ENCODE results near the gene GNAT2. TPM values are rescaled to one million over a fixed set of nuclear protein-coding genes. Genes with fewer than 3 reads are reported as not detected.

GNAT2 gene
- total RNA-seq, 1 experiment from 2014 or later: 0.20 TPM

- Histone ChIP-seq H4K8ac (replicated peaks; ENCODE audit: insufficient read length, low read depth, low read length) (no peak overlapping the region), H3K27ac (ENCODE audit: insufficient read length, low read depth, low read length) (no peak overlapping the region), H4K20me1 (ENCODE audit: control insufficient read depth, insufficient read depth, insufficient read length) (no peaks in the 10 kb centered on the region), H3T11ph (ENCODE audit: low read length) (no peak overlapping the region), H3K18ac (ENCODE audit: insufficient read length, low read depth, low read length) (no peak overlapping the region), H3K4ac (ENCODE audit: low read depth, low read length) (no peak overlapping the region), H2AK5ac (ENCODE audit: insufficient read length, low read length) (no peak overlapping the region), H3K23me2 (ENCODE audit: insufficient read length, low read depth, low read length, poor library complexity, severe bottlenecking) (no peaks in the 10 kb centered on the region), H3K23ac (ENCODE audit: insufficient read length, low read depth, low read length) (no peak overlapping the region), H3K79me2 (ENCODE audit: insufficient read depth, low read length) (peaks cover under 1% of the 10 kb centered on the region; the same call in 1 of the 2 replicates), H2AFZ (ENCODE audit: low read length) (no peak overlapping the region), H3K56ac (ENCODE audit: insufficient read length, low read depth, low read length) (no peak overlapping the region), H3K4me1 (ENCODE audit: insufficient read depth, low read length) (no peaks in the 10 kb centered on the region), H2BK15ac (ENCODE audit: low read depth, low read length) (no peak overlapping the region), H4K5ac (ENCODE audit: insufficient read length, low read depth, low read length) (no peak overlapping the region), H3K9me3 (ENCODE audit: control insufficient read depth, low read depth, low read length) (no peaks in the 10 kb centered on the region), H2BK120ac (ENCODE audit: low read depth, low read length, poor library complexity, severe bottlenecking) (no peak overlapping the region), H4K91ac (ENCODE audit: insufficient read length, low read depth, low read length) (no peak overlapping the region), H3K79me1 (ENCODE audit: insufficient read depth, low read depth, low read length, poor library complexity, severe bottlenecking) (no peaks in the 10 kb centered on the region), H3K27me3 (ENCODE audit: insufficient read depth, low read length) (no peaks in the 10 kb centered on the region), H3K9ac (ENCODE audit: extremely low read depth, insufficient read length, low read length) (no peak overlapping the region), H2BK20ac (ENCODE audit: low read depth, low read length, poor library complexity, severe bottlenecking) (no peak overlapping the region), H2BK12ac (ENCODE audit: insufficient read length, low read depth, low read length) (no peak overlapping the region), H2BK5ac (ENCODE audit: insufficient read length, low read length) (no peak overlapping the region), H3K4me2 (ENCODE audit: insufficient read depth, insufficient read length, low read length) (no peak overlapping the region), H3K14ac (ENCODE audit: insufficient read depth, low read length) (no peak overlapping the region)
- DNase-seq: no peak
- Mint-ChIP-seq H3K27ac (no peak overlapping the region), H3K9me3 (no peaks in the 10 kb centered on the region), H3K4me1 (peaks cover 9 to 29% of the 10 kb centered on the region in 2 experiments), H3K27me3 (ENCODE audit: low read depth) (no peaks in the 10 kb centered on the region; the same call in 1 of the 2 replicates), H3K4me3 (no peak overlapping the region), H3K36me3 (ENCODE audit: insufficient read depth in 1 of 3, low read depth in 3 of 3) (peaks cover 25 to 46% (median 41%) of the 10 kb centered on the region in 3 experiments; a peak in 6 of 7 replicates)
- TF ChIP-seq CTCF (conservative IDR thresholded peaks at IDR 0.05): no peak
- WGBS (ENCODE audit: extremely low coverage, insufficient read length, low lambda C conversion rate): no CpG with 5 or more reads among the region's 21 CpGs
Measured at GRCh38 chr1:109626682-109627408, 7.4 kb upstream of the GNAT2 start.
